Suprapubic skin (tissue), 4 donors: Measurements from ENCODE around the gene ARRDC5. TPM values are rescaled to one million over a fixed set of nuclear protein-coding genes. Genes with fewer than 3 reads are reported as not detected.

Source experiments
- DNase-seq, 2 donors: peaks; one replicate each; pipeline ENCODE4 v3.0.0-alpha.2; 2019; ENCODE audit warnings: low spot score in 2 of 2
- H3K27ac ChIP-seq: fragments of 200-600 bp; sonication (generic); one replicate; pipeline ENCODE4 v1.5.1; 2019
- H3K27me3 ChIP-seq: fragments of 200-600 bp; sonication (generic); one replicate; pipeline ENCODE4 v1.5.1; 2019
- H3K36me3 ChIP-seq: fragments of 200-600 bp; sonication (generic); one replicate; pipeline ENCODE4 v1.5.1; 2019
- H3K4me1 ChIP-seq: fragments of 200-600 bp; sonication (generic); one replicate; pipeline ENCODE4 v1.5.1; 2019
- H3K4me3 ChIP-seq: fragments of 200-600 bp; sonication (generic); one replicate; pipeline ENCODE4 v1.5.1; 2019; ENCODE audit warnings: mild to moderate bottlenecking
- H3K9me3 ChIP-seq: fragments of 200-600 bp; sonication (generic); one replicate; pipeline ENCODE4 v1.5.1; 2019
- CTCF ChIP-seq, 2 donors: fragments of 200-600 bp in 1 of 2; fragments of 450-650 bp in 1 of 2; sonication (generic) in 1 of 2; IDR thresholded peaks; one replicate each; pipeline ENCODE4 v1.5.1; 2016 to 2019; ENCODE audit warnings: antibody characterized with exemption in 2 of 2, mild to moderate bottlenecking in 1 of 2, moderate library complexity in 1 of 2
- EP300 ChIP-seq: sonication (generic); formaldehyde crosslinking; IDR thresholded peaks from one replicate; pipeline ENCODE4 v1.6.1; 2017; ENCODE audit warnings: antibody characterized with exemption
- POLR2A ChIP-seq, 2 donors: fragments of 450-650 bp; IDR thresholded peaks; one replicate each; pipeline ENCODE4 v1.6.1; 2017; ENCODE audit warnings: antibody characterized with exemption in 2 of 2, mild to moderate bottlenecking in 2 of 2, moderate library complexity in 2 of 2
- POLR2AphosphoS5 ChIP-seq, 3 donors: sonication (generic); formaldehyde crosslinking; IDR thresholded peaks; one replicate each; pipeline ENCODE4 v1.6.1; 2017; ENCODE audit warnings: antibody characterized with exemption in 3 of 3
- WGBS: methylation state at CpG from one replicate; pipeline ENCODE4 v1.1.5; 2018; 5-methylcytosine and 5-hydroxymethylcytosine counted together
- total RNA-seq, 4 donors: library from RNA; depleted of rRNA; stranded (reverse); fragments of >200 nt; gene quantifications; one replicate each; pipeline ENCODE4 v1.1.0, GENCODE V29; 2016

ARRDC5 gene
- total RNA-seq, 4 donors from 2014 or later, result 0.48 TPM; not detected in 3

- TF ChIP-seq CTCF (IDR thresholded peaks at IDR 0.05) (no peak), EP300 (no peak), POLR2A (IDR thresholded peaks at IDR 0.05) (no peak), POLR2AphosphoS5 (IDR thresholded peaks at IDR 0.05) (no peak)
- 95% methylated on average over 7 of the region's 8 CpGs for WGBS
- no peak overlapping the region for H3K4me3 ChIP-seq
- no peaks in the 10 kb centered on the region for H3K9me3 ChIP-seq
- H3K27me3 ChIP-seq, result no peaks in the 10 kb centered on the region
- DNase-seq, result no peak
- no peak overlapping the region for H3K27ac ChIP-seq
- H3K4me1 ChIP-seq, result no peaks in the 10 kb centered on the region
- H3K36me3 ChIP-seq, result no peaks in the 10 kb centered on the region
These were observed 32.7 kb upstream of the ARRDC5 start for GRCh38 chr19:4935444-4935843.

- H3K4me3 ChIP-seq, result no peak overlapping the region
- DNase-seq, result no peak
- no peaks in the 10 kb centered on the region for H3K9me3 ChIP-seq
- H3K4me1 ChIP-seq, result no peaks in the 10 kb centered on the region
- peak overlapping the region; percentile 35 for H3K27ac ChIP-seq
- TF ChIP-seq POLR2AphosphoS5 (IDR thresholded peaks at IDR 0.05) (peak in 2 of 3 donors; percentile 25 to 39), POLR2A (IDR thresholded peaks at IDR 0.05) (no peak)
- no peaks in the 10 kb centered on the region for H3K36me3 ChIP-seq
- no peaks in the 10 kb centered on the region for H3K27me3 ChIP-seq
- WGBS, result 78% methylated on average over 7 of the region's 7 CpGs
These were observed 30.8 kb upstream of the ARRDC5 start for GRCh38 chr19:4933528-4933927.

- H3K4me1 ChIP-seq, result no peaks in the 10 kb centered on the region
- H3K27ac ChIP-seq, result no peak overlapping the region
- H3K4me3 ChIP-seq, result no peak overlapping the region
- 97% methylated on average over 19 of the region's 32 CpGs for WGBS
- no peak for DNase-seq
- no peaks in the 10 kb centered on the region for H3K9me3 ChIP-seq
- no peaks in the 10 kb centered on the region for H3K36me3 ChIP-seq
- TF ChIP-seq POLR2AphosphoS5 (IDR thresholded peaks at IDR 0.05), result no peak
- TF ChIP-seq POLR2A (IDR thresholded peaks at IDR 0.05), result no peak
- no peak for TF ChIP-seq CTCF (IDR thresholded peaks at IDR 0.05)
- no peak for TF ChIP-seq EP300
- H3K27me3 ChIP-seq, result no peaks in the 10 kb centered on the region
These were observed 30.0 kb upstream of the ARRDC5 start for GRCh38 chr19:4932711-4933110.

- TF ChIP-seq POLR2A (IDR thresholded peaks at IDR 0.05) (no peak), EP300 (no peak), POLR2AphosphoS5 (IDR thresholded peaks at IDR 0.05) (no peak), CTCF (IDR thresholded peaks at IDR 0.05) (no peak)
- Histone ChIP-seq H3K36me3 (no peaks in the 10 kb centered on the region), H3K4me3 (no peak overlapping the region), H3K27ac (no peak overlapping the region), H3K9me3 (no peaks in the 10 kb centered on the region), H3K27me3 (no peaks in the 10 kb centered on the region), H3K4me1 (no peaks in the 10 kb centered on the region)
- WGBS, result 92% methylated on average over 27 of the region's 28 CpGs
- DNase-seq, result no peak
These were observed 28.0 kb upstream of the ARRDC5 start for GRCh38 chr19:4930664-4931063.

GRCh38 chr19:4929186-4929585 is 26.5 kb upstream of the ARRDC5 start:
- Histone ChIP-seq H3K27ac (no peak overlapping the region), H3K36me3 (no peaks in the 10 kb centered on the region), H3K4me3 (no peak overlapping the region), H3K9me3 (no peaks in the 10 kb centered on the region), H3K27me3 (no peaks in the 10 kb centered on the region), H3K4me1 (no peaks in the 10 kb centered on the region)
- DNase-seq, result peak in 1 of 2 donors; percentile 64
- TF ChIP-seq POLR2AphosphoS5 (IDR thresholded peaks at IDR 0.05), result no peak
- TF ChIP-seq POLR2A (IDR thresholded peaks at IDR 0.05), result no peak
- TF ChIP-seq EP300, result no peak
- no peak for TF ChIP-seq CTCF (IDR thresholded peaks at IDR 0.05)
- 89% methylated on average over 14 of the region's 22 CpGs for WGBS

- WGBS, result 93% methylated on average over 14 of the region's 21 CpGs
- Histone ChIP-seq H3K36me3 (no peaks in the 10 kb centered on the region), H3K27ac (no peak overlapping the region)
These were observed 20.6 kb upstream of the ARRDC5 start for GRCh38 chr19:4923276-4923747.

More at GRCh38 chr19:4923276-4923747, 20.6 kb upstream of the ARRDC5 start:
- Histone ChIP-seq H3K9me3 (no peaks in the 10 kb centered on the region), H3K4me3 (no peak overlapping the region), H3K27me3 (no peaks in the 10 kb centered on the region), H3K4me1 (no peaks in the 10 kb centered on the region)
- DNase-seq, result no peak
- TF ChIP-seq POLR2AphosphoS5 (IDR thresholded peaks at IDR 0.05) (no peak), CTCF (IDR thresholded peaks at IDR 0.05) (no peak), POLR2A (IDR thresholded peaks at IDR 0.05) (no peak), EP300 (no peak)
